A549 (cell line): Measurements from ENCODE around the gene CEP192. TPM values are rescaled to one million over a fixed set of nuclear protein-coding genes. Genes with fewer than 3 reads are reported as not detected.

Experiments used
- ATAC-seq, 2 experiments: fragments of 200-7000 bp in 1 of 2; fragments of >200 bp in 1 of 2; cut with Nextera tagmentation in 1 of 2; cut with Tn5 transposase in 1 of 2; 3 replicates each; pipeline versions ENCODE4 v1.8.0 to v1.9.1; 2018 to 2020; ENCODE audit warnings: mild to moderate bottlenecking in 1 of 2, moderate library complexity in 1 of 2
- CTCF ChIA-PET: fragments of 300-600 bp; sonication (Branson Sonifier 250); formaldehyde crosslinking; extraction: SDS; loops from one replicate; lab custom pipeline; 2021; ENCODE audit warnings: antibody characterized with exemption, inconsistent platforms; lab: Yijun Ruan, JAX
- POLR2A ChIA-PET: fragments of 350-600 bp; formaldehyde crosslinking; extraction: SDS; loops from one replicate; lab custom pipeline; 2021; ENCODE audit warnings: antibody characterized with exemption, inconsistent platforms; lab: Yijun Ruan, JAX
- DNase-seq, 2 experiments: peaks; one replicate each; pipeline versions ENCODE4 v3.0.0 to v3.0.0-alpha.2; 2011 to 2016; ENCODE audit warnings: low read depth in 1 of 2, low spot score in 1 of 2
- FAIRE-seq: peaks from 2 replicates; lab custom pipeline; 2011; peaks lifted over from hg19 to GRCh38; lab: Jason Lieb, UNC
- H3K27ac ChIP-seq, 2 experiments: fragments of >200 bp; sonication (Bioruptor Twin); formaldehyde crosslinking; 3 replicates each; pipeline ENCODE4 v1.5.1; 2016 to 2017
- H3K4me1 ChIP-seq: fragments of >200 bp; sonication (Bioruptor Twin); formaldehyde crosslinking; 3 replicates; pipeline ENCODE4 v1.6.1; 2016
- H3K4me2 ChIP-seq: fragments of >200 bp; sonication (Bioruptor Twin); formaldehyde crosslinking; 3 replicates; pipeline ENCODE4 v1.6.1; 2016
- H3K4me3 ChIP-seq: fragments of >200 bp; sonication (Bioruptor Twin); formaldehyde crosslinking; 3 replicates; pipeline ENCODE4 v1.5.1; 2016
- H3K9me3 ChIP-seq: fragments of >200 bp; sonication (Bioruptor Twin); formaldehyde crosslinking; 3 replicates; pipeline ENCODE4 v1.6.1; 2016
- CBX2 ChIP-seq: fragments of 200-600 bp; sonication (generic); IDR thresholded peaks from 2 replicates; pipeline ENCODE4 v1.6.1; 2016; ENCODE audit warnings: low read depth, mild to moderate bottlenecking, borderline replicate concordance
- CEBPB ChIP-seq, 2 experiments: fragments of >200 bp in 1 of 2; sonication (Bioruptor Twin) in 1 of 2; formaldehyde crosslinking in 1 of 2; IDR thresholded peaks; 2 replicates each; pipeline ENCODE4 v1.6.1; 2012 to 2016
- EHF ChIP-seq: fragments of 250-450 bp; sonication (Bioruptor Pico); IDR thresholded peaks from 2 replicates; pipeline ENCODE4 v1.5.0; 2020; ENCODE audit warnings: mild to moderate bottlenecking
- FOSB ChIP-seq: fragments of 250-450 bp; sonication (Bioruptor Pico); IDR thresholded peaks from 2 replicates; pipeline ENCODE4 v1.5.0; 2020; ENCODE audit warnings: mild to moderate bottlenecking, moderate library complexity
- GATA3 ChIP-seq: IDR thresholded peaks from 2 replicates; pipeline ENCODE4 v1.6.1; 2012; ENCODE audit warnings: borderline replicate concordance
- HEYL ChIP-seq: fragments of 250-450 bp; sonication (Bioruptor Pico); IDR thresholded peaks from 2 replicates; pipeline ENCODE4 v1.8.0; 2021; ENCODE audit warnings: mild to moderate bottlenecking, moderate library complexity
- HOXB13 ChIP-seq: fragments of 250-450 bp; sonication (Bioruptor Pico); IDR thresholded peaks from 2 replicates; pipeline ENCODE4 v1.5.0; 2020; ENCODE audit warnings: low read depth, mild to moderate bottlenecking, moderate library complexity
- MYC ChIP-seq: IDR thresholded peaks from 2 replicates; pipeline ENCODE4 v1.6.1; 2012; ENCODE audit warnings: mild to moderate bottlenecking, inconsistent platforms, low read length, improper control_type of control experiment, borderline replicate concordance
- NPAS2 ChIP-seq: fragments of 250-450 bp; sonication (Bioruptor Pico); IDR thresholded peaks from 2 replicates; pipeline ENCODE4 v1.8.0; 2022; ENCODE audit warnings: mild to moderate bottlenecking, moderate library complexity, borderline replicate concordance
- POLR2AphosphoS2 ChIP-seq: conservative IDR thresholded peaks from 2 replicates; pipeline ENCODE4 v1.6.1; 2012; ENCODE audit warnings: low read length, improper control_type of control experiment, inconsistent platforms
- RNF2 ChIP-seq: fragments of 200-600 bp; sonication (generic); IDR thresholded peaks from 2 replicates; pipeline ENCODE4 v1.6.1; 2016; ENCODE audit warnings: low read depth, mild to moderate bottlenecking, antibody characterized with exemption, moderate library complexity, borderline replicate concordance
- SREBF2 ChIP-seq: fragments of 450-650 bp; IDR thresholded peaks from 2 replicates; pipeline ENCODE4 v1.6.1; 2014; ENCODE audit warnings: mild to moderate bottlenecking, moderate library complexity
- TFCP2L1 ChIP-seq: fragments of 250-450 bp; sonication (Bioruptor Pico); IDR thresholded peaks from 2 replicates; pipeline ENCODE4 v1.5.0; 2021; ENCODE audit warnings: mild to moderate bottlenecking
- TP53 ChIP-seq: fragments of 250-450 bp; sonication (Bioruptor Pico); IDR thresholded peaks from 2 replicates; pipeline ENCODE4 v1.5.0; 2021; ENCODE audit warnings: mild to moderate bottlenecking, moderate library complexity
- ZC3H11A ChIP-seq: fragments of 450-650 bp; IDR thresholded peaks from 2 replicates; pipeline ENCODE4 v1.6.1; 2014; ENCODE audit warnings: antibody characterized with exemption, mild to moderate bottlenecking
- ZNF302 ChIP-seq: fragments of 250-450 bp; sonication (Bioruptor Pico); IDR thresholded peaks from 2 replicates; pipeline ENCODE4 v1.9.0; 2021; ENCODE audit warnings: inconsistent platforms, mild to moderate bottlenecking, moderate library complexity
- ZSCAN20 ChIP-seq: fragments of 250-450 bp; sonication (Bioruptor Pico); IDR thresholded peaks from 2 replicates; pipeline ENCODE4 v1.8.0; 2022; ENCODE audit warnings: mild to moderate bottlenecking, moderate library complexity
- WGBS: methylation state at CpG from one replicate; pipeline ENCODE4 v1.1.6; 2017; ENCODE audit errors: missing lambda C conversion rate; 5-methylcytosine and 5-hydroxymethylcytosine counted together
- polyA plus RNA-seq, 4 experiments: library from polyadenylated mRNA; depleted of rRNA in 3 of 4; stranded (reverse); fragments of >200 nt; fragmentation: RNase III in 1 of 4; extraction: RNeasy Plus Mini Kit Qiagen cat#74134 plus additional on column Dnase treatment in 1 of 4; gene quantifications; 2 replicates in 3 of 4; 3 replicates in 1 of 4; pipeline ENCODE4 v1.2.3, GENCODE V29; 2011 to 2017
- TF ChIP-seq, protein P1 (sequence below): fragments of 250-450 bp; sonication (Bioruptor Pico); IDR thresholded peaks from 2 replicates; pipeline ENCODE4 v1.5.0; 2020; ENCODE audit warnings: low read depth, mild to moderate bottlenecking, moderate library complexity
- TF ChIP-seq, protein P2 (sequence below): IDR thresholded peaks from 2 replicates; pipeline ENCODE4 v1.6.1; 2012
- TF ChIP-seq, protein P3 (sequence below): fragments of 200-600 bp; sonication (generic); IDR thresholded peaks from 2 replicates; pipeline ENCODE4 v1.6.1; 2016; ENCODE audit warnings: antibody characterized with exemption, mild to moderate bottlenecking, moderate library complexity
- TF ChIP-seq, protein P4 (sequence below): fragments of >200 bp; sonication (Bioruptor Twin); formaldehyde crosslinking; IDR thresholded peaks from 2 replicates; pipeline ENCODE4 v1.6.1; 2016
- TF ChIP-seq, protein P5 (sequence below): IDR thresholded peaks from 2 replicates; pipeline ENCODE4 v1.6.1; 2012; ENCODE audit warnings: low read depth, borderline replicate concordance
- TF ChIP-seq, protein P6 (sequence below): fragments of 250-450 bp; sonication (Bioruptor Pico); IDR thresholded peaks from 2 replicates; pipeline ENCODE4 v1.5.0; 2021; ENCODE audit warnings: mild to moderate bottlenecking, moderate library complexity, borderline replicate concordance

The CEP192 gene
- polyA plus RNA-seq, 2 of the 4 experiments (the other 2 are of a cell fraction): 8.9 to 21.1 TPM

DNA sequence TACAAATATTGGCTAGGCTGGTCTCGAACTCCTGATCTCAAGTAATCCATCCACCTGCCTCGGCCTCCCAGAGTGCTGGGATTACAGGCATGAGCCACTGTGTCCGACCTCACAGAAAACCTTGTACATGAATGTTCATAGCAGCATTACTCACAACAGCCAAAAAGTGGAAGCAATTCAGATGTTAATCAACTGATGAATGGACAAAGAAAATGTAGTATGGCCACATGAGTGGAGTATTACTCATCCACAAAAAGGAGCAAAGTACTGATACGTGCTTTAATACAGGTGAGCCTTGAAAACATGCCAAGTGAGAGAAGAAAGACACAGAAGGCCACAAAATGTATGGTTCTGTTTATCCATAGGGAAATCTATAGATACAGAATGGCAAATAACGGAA, 20.6 kb downstream of the CEP192 start:
- ATAC-seq: no peak
- no peak for TF ChIP-seq MYC
- TF ChIP-seq, protein P1, sequence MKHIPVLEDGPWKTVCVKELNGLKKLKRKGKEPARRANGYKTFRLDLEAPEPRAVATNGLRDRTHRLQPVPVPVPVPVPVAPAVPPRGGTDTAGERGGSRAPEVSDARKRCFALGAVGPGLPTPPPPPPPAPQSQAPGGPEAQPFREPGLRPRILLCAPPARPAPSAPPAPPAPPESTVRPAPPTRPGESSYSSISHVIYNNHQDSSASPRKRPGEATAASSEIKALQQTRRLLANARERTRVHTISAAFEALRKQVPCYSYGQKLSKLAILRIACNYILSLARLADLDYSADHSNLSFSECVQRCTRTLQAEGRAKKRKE: no peak
- no peak for TF ChIP-seq EHF
- TF ChIP-seq, protein P2, sequence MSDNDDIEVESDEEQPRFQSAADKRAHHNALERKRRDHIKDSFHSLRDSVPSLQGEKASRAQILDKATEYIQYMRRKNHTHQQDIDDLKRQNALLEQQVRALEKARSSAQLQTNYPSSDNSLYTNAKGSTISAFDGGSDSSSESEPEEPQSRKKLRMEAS: no peak
- no peaks in the 10 kb centered on the region for H3K9me3 ChIP-seq
- DNase-seq: no peak
- no peaks in the 10 kb centered on the region for H3K4me1 ChIP-seq
- no peak overlapping the region for H3K4me2 ChIP-seq
- POLR2A ChIA-PET: no interaction called here
- no peak for FAIRE-seq
- no peak overlapping the region for H3K27ac ChIP-seq
- WGBS: 93% methylated on average over 5 of the region's 5 CpGs
- CTCF ChIA-PET: no interaction called here
- H3K4me3 ChIP-seq: no peak overlapping the region

DNA sequence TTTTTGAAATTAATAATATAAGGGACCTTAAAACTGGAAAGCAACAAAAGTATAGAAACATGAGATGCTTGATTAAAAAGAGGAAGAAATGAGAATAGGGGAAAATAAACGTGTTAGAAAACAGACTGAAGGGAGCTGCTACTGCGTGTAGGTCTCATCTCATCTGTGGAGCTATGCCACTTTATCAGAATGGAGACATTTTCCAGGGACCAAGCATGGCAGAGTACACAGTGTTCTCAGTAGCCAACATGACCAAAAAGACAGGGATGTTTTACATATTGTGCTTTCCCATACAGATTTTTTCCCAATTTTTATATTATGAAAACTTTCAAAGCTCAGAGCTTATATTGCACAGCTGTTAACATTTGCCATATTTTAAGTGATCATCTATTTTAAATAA, 23.1 kb downstream of the CEP192 start:
- Histone ChIP-seq H3K4me2 (no peak overlapping the region), H3K9me3 (no peaks in the 10 kb centered on the region), H3K27ac (no peak overlapping the region), H3K4me3 (no peak overlapping the region), H3K4me1 (no peaks in the 10 kb centered on the region)
- CTCF ChIA-PET: interaction anchor here (1.2 kb wide), 1 partner anchor 543 kb away, joined by 3 read pairs; no protein-coding TSS in a partner anchor
- POLR2A ChIA-PET: interaction anchor here (2.0 kb wide), 1 partner anchor 23 kb away, joined by 6 read pairs; the partner anchor contains the start of gene CEP192
- no peak for ATAC-seq
- no peak for FAIRE-seq
- WGBS: 90% methylated on average over 2 of the region's 2 CpGs
- no peak for DNase-seq
- TF ChIP-seq HEYL (no peak), NPAS2 (CRISPR knock-in tag) (no peak)

DNA sequence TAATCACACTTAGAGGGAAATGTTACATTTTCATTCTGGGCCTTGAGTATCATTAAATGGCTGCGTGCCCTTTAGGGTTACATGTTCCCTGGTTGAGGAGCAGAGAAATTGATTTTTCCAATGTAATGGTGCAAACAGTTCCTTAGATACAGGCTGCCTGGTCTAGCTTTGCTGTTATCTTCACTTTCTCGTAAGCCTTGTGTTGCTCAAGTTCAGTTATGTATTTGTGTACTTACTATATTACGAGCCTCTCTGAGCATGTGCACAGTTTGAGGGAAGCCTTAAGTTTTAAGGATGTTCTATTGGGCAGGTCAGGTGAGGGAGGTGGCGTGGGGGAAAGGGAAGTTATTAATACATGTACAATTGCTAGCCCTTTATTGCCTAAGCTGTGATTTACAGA, 23.7 kb downstream of the CEP192 start:
- ChIA-PET CTCF (interaction anchor here (1.2 kb wide), 1 partner anchor 543 kb away, joined by 3 read pairs; no protein-coding TSS in a partner anchor), POLR2A (interaction anchor here (2.0 kb wide), 1 partner anchor 24 kb away, joined by 6 read pairs; the partner anchor contains the start of gene CEP192)
- WGBS: 90% methylated on average over 4 of the region's 4 CpGs
- DNase-seq (no peak), ATAC-seq (no peak), FAIRE-seq (no peak)
- no peak overlapping the region for H3K27ac ChIP-seq
- H3K4me1 ChIP-seq: no peaks in the 10 kb centered on the region
- H3K9me3 ChIP-seq: no peaks in the 10 kb centered on the region
- H3K4me2 ChIP-seq: no peak overlapping the region
- no peak overlapping the region for H3K4me3 ChIP-seq
- TF ChIP-seq POLR2AphosphoS2: no peak
- no peak for TF ChIP-seq CEBPB (IDR thresholded peaks at IDR 0.05)
- TF ChIP-seq, protein P3, sequence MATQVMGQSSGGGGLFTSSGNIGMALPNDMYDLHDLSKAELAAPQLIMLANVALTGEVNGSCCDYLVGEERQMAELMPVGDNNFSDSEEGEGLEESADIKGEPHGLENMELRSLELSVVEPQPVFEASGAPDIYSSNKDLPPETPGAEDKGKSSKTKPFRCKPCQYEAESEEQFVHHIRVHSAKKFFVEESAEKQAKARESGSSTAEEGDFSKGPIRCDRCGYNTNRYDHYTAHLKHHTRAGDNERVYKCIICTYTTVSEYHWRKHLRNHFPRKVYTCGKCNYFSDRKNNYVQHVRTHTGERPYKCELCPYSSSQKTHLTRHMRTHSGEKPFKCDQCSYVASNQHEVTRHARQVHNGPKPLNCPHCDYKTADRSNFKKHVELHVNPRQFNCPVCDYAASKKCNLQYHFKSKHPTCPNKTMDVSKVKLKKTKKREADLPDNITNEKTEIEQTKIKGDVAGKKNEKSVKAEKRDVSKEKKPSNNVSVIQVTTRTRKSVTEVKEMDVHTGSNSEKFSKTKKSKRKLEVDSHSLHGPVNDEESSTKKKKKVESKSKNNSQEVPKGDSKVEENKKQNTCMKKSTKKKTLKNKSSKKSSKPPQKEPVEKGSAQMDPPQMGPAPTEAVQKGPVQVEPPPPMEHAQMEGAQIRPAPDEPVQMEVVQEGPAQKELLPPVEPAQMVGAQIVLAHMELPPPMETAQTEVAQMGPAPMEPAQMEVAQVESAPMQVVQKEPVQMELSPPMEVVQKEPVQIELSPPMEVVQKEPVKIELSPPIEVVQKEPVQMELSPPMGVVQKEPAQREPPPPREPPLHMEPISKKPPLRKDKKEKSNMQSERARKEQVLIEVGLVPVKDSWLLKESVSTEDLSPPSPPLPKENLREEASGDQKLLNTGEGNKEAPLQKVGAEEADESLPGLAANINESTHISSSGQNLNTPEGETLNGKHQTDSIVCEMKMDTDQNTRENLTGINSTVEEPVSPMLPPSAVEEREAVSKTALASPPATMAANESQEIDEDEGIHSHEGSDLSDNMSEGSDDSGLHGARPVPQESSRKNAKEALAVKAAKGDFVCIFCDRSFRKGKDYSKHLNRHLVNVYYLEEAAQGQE: no peak
- TF ChIP-seq, protein P4, sequence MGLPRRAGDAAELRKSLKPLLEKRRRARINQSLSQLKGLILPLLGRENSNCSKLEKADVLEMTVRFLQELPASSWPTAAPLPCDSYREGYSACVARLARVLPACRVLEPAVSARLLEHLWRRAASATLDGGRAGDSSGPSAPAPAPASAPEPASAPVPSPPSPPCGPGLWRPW: no peak
- no peak for TF ChIP-seq TP53 (CRISPR knock-in tag)
- no peak for TF ChIP-seq CBX2
- TF ChIP-seq GATA3: no peak
- TF ChIP-seq FOSB (CRISPR knock-in tag): no peak
- TF ChIP-seq HOXB13 (CRISPR knock-in tag): no peak
- no peak for TF ChIP-seq ZNF302 (CRISPR knock-in tag)
- TF ChIP-seq TFCP2L1 (CRISPR knock-in tag): no peak
- TF ChIP-seq RNF2: no peak
- no peak for TF ChIP-seq ZC3H11A
- TF ChIP-seq, protein P5, sequence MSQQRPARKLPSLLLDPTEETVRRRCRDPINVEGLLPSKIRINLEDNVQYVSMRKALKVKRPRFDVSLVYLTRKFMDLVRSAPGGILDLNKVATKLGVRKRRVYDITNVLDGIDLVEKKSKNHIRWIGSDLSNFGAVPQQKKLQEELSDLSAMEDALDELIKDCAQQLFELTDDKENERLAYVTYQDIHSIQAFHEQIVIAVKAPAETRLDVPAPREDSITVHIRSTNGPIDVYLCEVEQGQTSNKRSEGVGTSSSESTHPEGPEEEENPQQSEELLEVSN: no peak
- no peak for TF ChIP-seq ZSCAN20 (CRISPR knock-in tag)
- no peak for TF ChIP-seq SREBF2
- TF ChIP-seq, protein P6, sequence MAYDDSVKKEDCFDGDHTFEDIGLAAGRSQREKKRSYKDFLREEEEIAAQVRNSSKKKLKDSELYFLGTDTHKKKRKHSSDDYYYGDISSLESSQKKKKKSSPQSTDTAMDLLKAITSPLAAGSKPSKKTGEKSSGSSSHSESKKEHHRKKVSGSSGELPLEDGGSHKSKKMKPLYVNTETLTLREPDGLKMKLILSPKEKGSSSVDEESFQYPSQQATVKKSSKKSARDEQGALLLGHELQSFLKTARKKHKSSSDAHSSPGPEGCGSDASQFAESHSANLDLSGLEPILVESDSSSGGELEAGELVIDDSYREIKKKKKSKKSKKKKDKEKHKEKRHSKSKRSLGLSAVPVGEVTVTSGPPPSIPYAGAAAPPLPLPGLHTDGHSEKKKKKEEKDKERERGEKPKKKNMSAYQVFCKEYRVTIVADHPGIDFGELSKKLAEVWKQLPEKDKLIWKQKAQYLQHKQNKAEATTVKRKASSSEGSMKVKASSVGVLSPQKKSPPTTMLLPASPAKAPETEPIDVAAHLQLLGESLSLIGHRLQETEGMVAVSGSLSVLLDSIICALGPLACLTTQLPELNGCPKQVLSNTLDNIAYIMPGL (CRISPR knock-in tag): no peak
- TF ChIP-seq, protein P1: no peak
- TF ChIP-seq, all 56 proteins: peak for 0
